GM12865 (cell line): ENCODE results near the gene BTG4.

ENCODE experiments used
- DNase-seq: peaks from one replicate; pipeline ENCODE4 v3.0.0; 2010; ENCODE audit warnings: low read depth
- H3K4me3 ChIP-seq: 2 replicates; pipeline ENCODE4 v1.5.1; 2011; ENCODE audit warnings: mild to moderate bottlenecking, low read depth, low read length, control low read depth
- CTCF ChIP-seq: IDR thresholded peaks from 2 replicates; pipeline ENCODE4 v1.5.1; 2011; ENCODE audit warnings: low read length, control low read depth, low read depth, inconsistent platforms; ENCODE audit not compliant: insufficient read depth; ENCODE audit errors: missing control alignments

BTG4 gene

GRCh38 chr11:111476366-111476765 lies 35.8 kb downstream of the BTG4 start:
- H3K4me3 ChIP-seq = no peak overlapping the region
- no peak for DNase-seq
- TF ChIP-seq CTCF = no peak

- no peak for DNase-seq
- TF ChIP-seq CTCF = no peak
- H3K4me3 ChIP-seq = no peak overlapping the region
Observed at GRCh38 chr11:111474432-111474831, 37.8 kb downstream of the BTG4 start.

- TF ChIP-seq CTCF = no peak
- H3K4me3 ChIP-seq = no peak overlapping the region
- no peak for DNase-seq
Observed at GRCh38 chr11:111472228-111472627, 40.0 kb downstream of the BTG4 start.

- peak; percentile 14 for DNase-seq
- no peak overlapping the region for H3K4me3 ChIP-seq
- TF ChIP-seq CTCF = no peak
Observed at GRCh38 chr11:111469200-111469599, 43.0 kb downstream of the BTG4 start.

GRCh38 chr11:111466615-111467014 lies 45.6 kb downstream of the BTG4 start:
- DNase-seq = no peak
- no peak overlapping the region for H3K4me3 ChIP-seq
- TF ChIP-seq CTCF = no peak

GRCh38 chr11:111465400-111465799 lies 46.8 kb downstream of the BTG4 start:
- no peak for DNase-seq
- H3K4me3 ChIP-seq = no peak overlapping the region
- no peak for TF ChIP-seq CTCF

GRCh38 chr11:111463276-111463675 lies 48.9 kb downstream of the BTG4 start:
- DNase-seq = no peak
- no peak overlapping the region for H3K4me3 ChIP-seq
- no peak for TF ChIP-seq CTCF
